Muscle layer of duodenum (tissue), 2 donors: ENCODE measurements around the gene MRPS21.
"Not testable (repeated sequence)": the region's sequence is repeated elsewhere in the genome, so short reads cannot be mapped to it uniquely, and the experiment has no call there.

Source experiments
- H3K27ac ChIP-seq: one replicate; pipeline ENCODE4 v1.7.0; 2013; ENCODE audit warnings: mild to moderate bottlenecking, low read length
- H3K27me3 ChIP-seq: one replicate; pipeline ENCODE4 v1.7.0; 2013; ENCODE audit warnings: low read depth, mild to moderate bottlenecking, control low read depth, low read length
- H3K36me3 ChIP-seq, 2 donors: one replicate each; pipeline ENCODE4 v1.7.0; 2013; ENCODE audit warnings: low read length in 2 of 2, control low read depth in 1 of 2, mild to moderate bottlenecking in 1 of 2; ENCODE audit not compliant: insufficient read depth in 2 of 2, control insufficient read depth in 1 of 2
- H3K4me1 ChIP-seq, 2 donors: one replicate each; pipeline ENCODE4 v1.7.0; 2013; ENCODE audit warnings: low read length in 2 of 2, mild to moderate bottlenecking in 2 of 2, control low read depth in 1 of 2, moderate library complexity in 1 of 2; ENCODE audit not compliant: insufficient read depth in 2 of 2, control insufficient read depth in 1 of 2
- H3K4me3 ChIP-seq, 2 donors: one replicate each; pipeline ENCODE4 v1.7.0; 2013; ENCODE audit warnings: low read length in 2 of 2, low read depth in 1 of 2, mild to moderate bottlenecking in 1 of 2
- H3K9me3 ChIP-seq, 2 donors: one replicate each; pipeline ENCODE4 v1.7.0; 2013; ENCODE audit warnings: low read length in 2 of 2, control low read depth in 1 of 2, mild to moderate bottlenecking in 1 of 2; ENCODE audit not compliant: control insufficient read depth in 1 of 2
- donor health status: healthy.

MRPS21 gene

DNA sequence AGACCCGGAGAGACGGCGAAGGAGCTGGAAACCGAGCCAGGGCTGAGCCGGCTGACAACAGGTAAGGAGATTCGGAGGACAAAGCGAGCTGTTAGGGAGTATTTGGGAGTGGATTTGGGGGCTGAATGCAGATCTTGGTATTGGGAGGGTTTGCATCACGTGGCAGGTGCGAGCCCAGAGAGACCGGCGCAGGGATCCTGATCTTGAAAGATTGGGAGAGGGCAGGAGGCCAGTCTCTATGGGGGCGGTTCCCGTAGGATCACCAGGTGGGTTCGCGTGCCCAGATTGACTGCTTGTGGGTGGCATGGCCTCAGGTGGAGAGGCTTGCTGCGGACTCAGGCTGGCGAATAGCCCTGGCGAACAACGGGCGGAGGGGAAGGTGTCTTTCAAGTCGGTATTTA lies 11.1 kb upstream of the MRPS21 start:
- Histone ChIP-seq H3K27ac (peak overlapping the region; percentile 60), H3K36me3 (peaks cover 4 to 26% of the 10 kb centered on the region in 2 donors), H3K9me3 (no peaks in the 10 kb centered on the region), H3K4me3 (peak overlapping the region; percentile 65 to 76), H3K4me1 (peaks cover 10 to 19% of the 10 kb centered on the region in 2 donors), H3K27me3 (no peaks in the 10 kb centered on the region)

GRCh38 chr1:150283260-150283659 lies 10.4 kb upstream of the MRPS21 start:
- Histone ChIP-seq H3K9me3 (no peaks in the 10 kb centered on the region), H3K27me3 (no peaks in the 10 kb centered on the region), H3K36me3 (peaks cover 4 to 26% of the 10 kb centered on the region in 2 donors), H3K4me3 (peak overlapping the region; percentile 65 to 76), H3K27ac (no peak overlapping the region), H3K4me1 (peaks cover 10 to 19% of the 10 kb centered on the region in 2 donors)

- Histone ChIP-seq H3K27me3 (no peaks in the 10 kb centered on the region), H3K27ac (no peak overlapping the region), H3K36me3 (peaks cover 4 to 26% of the 10 kb centered on the region in 2 donors), H3K9me3 (no peaks in the 10 kb centered on the region), H3K4me1 (peaks cover 2 to 3% of the 10 kb centered on the region in 2 donors), H3K4me3 (no peak overlapping the region)
Measured at GRCh38 chr1:150288382-150288781, 5.3 kb upstream of the MRPS21 start.

- no peak overlapping the region for H3K27ac ChIP-seq
- no peak overlapping the region for H3K4me3 ChIP-seq
- no peaks in the 10 kb centered on the region for H3K4me1 ChIP-seq
- H3K27me3 ChIP-seq: no peaks in the 10 kb centered on the region
- no peaks in the 10 kb centered on the region for H3K9me3 ChIP-seq
- H3K36me3 ChIP-seq: peaks cover 4 to 26% of the 10 kb centered on the region in 2 donors
Measured at GRCh38 chr1:150288822-150289221, 4.8 kb upstream of the MRPS21 start.

DNA sequence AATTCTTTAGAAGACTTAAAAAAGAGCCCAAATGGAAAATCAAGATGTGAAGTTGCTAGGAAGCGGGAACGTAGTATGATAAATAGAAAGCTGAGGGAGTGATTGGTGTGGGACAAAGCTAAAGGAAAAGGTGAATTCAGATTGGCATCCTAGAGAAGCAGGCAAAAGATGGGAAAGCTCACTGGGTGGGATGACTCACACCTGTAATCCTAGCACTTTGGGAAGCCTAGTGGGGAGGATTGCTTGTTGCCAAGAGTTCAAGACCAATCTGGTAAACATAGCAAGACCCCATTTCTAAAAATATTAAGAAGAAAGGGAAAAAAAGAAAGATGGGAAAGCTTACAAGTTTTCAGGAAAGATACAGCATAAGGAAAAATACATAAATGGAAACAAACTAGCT lies 1.8 kb downstream of the MRPS21 start:
- Histone ChIP-seq H3K4me1 (peaks cover 0 to 12% of the 10 kb centered on the region in 2 donors), H3K27me3 (no peaks in the 10 kb centered on the region), H3K9me3 (no peaks in the 10 kb centered on the region), H3K4me3 (no peak overlapping the region), H3K27ac (no peak overlapping the region), H3K36me3 (peaks cover 9 to 30% of the 10 kb centered on the region in 2 donors)

DNA sequence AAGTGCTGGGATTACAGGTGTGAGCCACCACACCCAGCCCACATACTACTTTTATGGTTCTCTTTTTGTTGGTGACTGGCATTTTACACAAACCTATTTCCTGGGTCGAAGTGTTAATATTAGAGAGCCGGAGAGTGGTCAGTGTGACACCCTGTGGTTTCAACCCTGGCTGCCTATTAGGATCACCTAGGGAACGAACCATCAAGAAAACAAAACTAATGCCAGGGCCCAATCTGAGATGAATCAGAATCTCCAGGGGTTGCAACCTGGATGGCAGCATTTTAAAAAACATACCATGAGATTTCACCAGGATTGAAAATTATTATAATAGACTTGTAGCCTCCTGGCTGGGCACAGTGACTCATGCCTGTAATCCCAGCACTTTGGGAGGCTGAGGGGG lies 6.1 kb downstream of the MRPS21 start:
- no peak overlapping the region for H3K4me3 ChIP-seq
- H3K36me3 ChIP-seq: peaks cover 21 to 46% of the 10 kb centered on the region in 2 donors
- peaks cover 0 to 5% of the 10 kb centered on the region in 2 donors for H3K4me1 ChIP-seq
- H3K27ac ChIP-seq: no peak overlapping the region
- H3K9me3 ChIP-seq: no peaks in the 10 kb centered on the region
- no peaks in the 10 kb centered on the region for H3K27me3 ChIP-seq

GRCh38 chr1:150302338-150302737 lies 8.7 kb downstream of the MRPS21 start:
- Histone ChIP-seq H3K27ac (peak overlapping the region; percentile 61), H3K27me3 (no peaks in the 10 kb centered on the region), H3K4me1 (no peaks in the 10 kb centered on the region), H3K36me3 (peaks cover 15 to 32% of the 10 kb centered on the region in 2 donors), H3K9me3 (no peaks in the 10 kb centered on the region), H3K4me3 (no peak overlapping the region)

GRCh38 chr1:150302902-150303301 lies 9.2 kb downstream of the MRPS21 start:
- Histone ChIP-seq H3K9me3 (no peaks in the 10 kb centered on the region), H3K27ac (no peak overlapping the region), H3K36me3 (peaks cover 20 to 33% of the 10 kb centered on the region in 2 donors), H3K27me3 (no peaks in the 10 kb centered on the region), H3K4me1 (no peaks in the 10 kb centered on the region), H3K4me3 (no peak overlapping the region)

- not testable (repeated sequence) for H3K4me1 ChIP-seq, H3K27me3 ChIP-seq, H3K4me3 ChIP-seq, H3K9me3 ChIP-seq, H3K27ac ChIP-seq
- H3K36me3 ChIP-seq: peaks cover 9 to 12% of the 10 kb centered on the region in 2 donors
Measured at GRCh38 chr1:150308585-150308984, 14.9 kb downstream of the MRPS21 start.

- H3K9me3 ChIP-seq: no peaks in the 10 kb centered on the region
- no peaks in the 10 kb centered on the region for H3K27me3 ChIP-seq
- no peak overlapping the region for H3K4me3 ChIP-seq
- no peaks in the 10 kb centered on the region for H3K4me1 ChIP-seq
- H3K36me3 ChIP-seq: peaks cover 9 to 10% of the 10 kb centered on the region in 2 donors
- no peak overlapping the region for H3K27ac ChIP-seq
Measured at GRCh38 chr1:150309758-150310508, 16.3 kb downstream of the MRPS21 start.

GRCh38 chr1:150311762-150312161 lies 18.1 kb downstream of the MRPS21 start:
- Histone ChIP-seq H3K9me3 (no peaks in the 10 kb centered on the region), H3K4me1 (no peaks in the 10 kb centered on the region), H3K36me3 (peaks cover 9 to 10% of the 10 kb centered on the region in 2 donors), H3K27me3 (no peaks in the 10 kb centered on the region), H3K4me3 (no peak overlapping the region), H3K27ac (no peak overlapping the region)

GRCh38 chr1:150314691-150315090 lies 21.0 kb downstream of the MRPS21 start:
- H3K36me3 ChIP-seq, H3K27me3 ChIP-seq, H3K4me3 ChIP-seq, H3K9me3 ChIP-seq, H3K4me1 ChIP-seq, H3K27ac ChIP-seq: not testable (repeated sequence)
